Measurements from ENCODE around the gene SUSD4.

The SUSD4 gene

DNA sequence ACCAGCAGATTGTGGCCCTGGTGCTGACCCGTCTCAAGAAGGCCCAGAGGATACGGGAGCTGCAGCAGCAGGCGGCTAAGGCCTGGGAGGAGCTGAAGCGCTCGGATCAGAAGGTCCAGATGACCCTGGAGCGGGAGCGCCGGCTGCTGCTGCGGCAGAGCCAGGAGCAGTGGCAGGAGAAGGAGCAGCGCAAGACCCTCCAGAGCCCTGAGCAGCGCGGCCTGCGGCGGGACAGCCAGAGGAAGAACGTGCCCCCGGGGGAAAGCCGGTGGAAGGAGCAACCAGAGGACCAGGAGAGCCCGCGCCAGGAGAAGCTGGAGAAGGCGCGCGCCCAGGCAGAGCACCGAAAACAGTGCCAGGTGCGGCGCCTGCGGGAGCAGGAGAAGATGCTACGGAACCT lies 30.3 kb upstream of the SUSD4 start:
- no peak overlapping the region for H3K4me3 Mint-ChIP-seq
- peaks cover 6% of the 10 kb centered on the region for H3K9me3 Mint-ChIP-seq
- H3K36me3 Mint-ChIP-seq (ENCODE audit: low read depth), result no peaks in the 10 kb centered on the region
- TF ChIP-seq, protein P1, sequence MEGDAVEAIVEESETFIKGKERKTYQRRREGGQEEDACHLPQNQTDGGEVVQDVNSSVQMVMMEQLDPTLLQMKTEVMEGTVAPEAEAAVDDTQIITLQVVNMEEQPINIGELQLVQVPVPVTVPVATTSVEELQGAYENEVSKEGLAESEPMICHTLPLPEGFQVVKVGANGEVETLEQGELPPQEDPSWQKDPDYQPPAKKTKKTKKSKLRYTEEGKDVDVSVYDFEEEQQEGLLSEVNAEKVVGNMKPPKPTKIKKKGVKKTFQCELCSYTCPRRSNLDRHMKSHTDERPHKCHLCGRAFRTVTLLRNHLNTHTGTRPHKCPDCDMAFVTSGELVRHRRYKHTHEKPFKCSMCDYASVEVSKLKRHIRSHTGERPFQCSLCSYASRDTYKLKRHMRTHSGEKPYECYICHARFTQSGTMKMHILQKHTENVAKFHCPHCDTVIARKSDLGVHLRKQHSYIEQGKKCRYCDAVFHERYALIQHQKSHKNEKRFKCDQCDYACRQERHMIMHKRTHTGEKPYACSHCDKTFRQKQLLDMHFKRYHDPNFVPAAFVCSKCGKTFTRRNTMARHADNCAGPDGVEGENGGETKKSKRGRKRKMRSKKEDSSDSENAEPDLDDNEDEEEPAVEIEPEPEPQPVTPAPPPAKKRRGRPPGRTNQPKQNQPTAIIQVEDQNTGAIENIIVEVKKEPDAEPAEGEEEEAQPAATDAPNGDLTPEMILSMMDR (IDR thresholded peaks at IDR 0.05; ENCODE audit: unreplicated experiment in 3 of 3), result no peak
- H3K27me3 Mint-ChIP-seq (ENCODE audit: low read depth), result peaks cover 12% of the 10 kb centered on the region
- H3K27ac Mint-ChIP-seq, result no peak overlapping the region
- H3K4me1 Mint-ChIP-seq, result no peaks in the 10 kb centered on the region

GRCh38 chr1:223393275-223394214 lies 29.6 kb upstream of the SUSD4 start, which contains the start of gene CCDC185:
TSS of gene CCDC185 (plus strand) at chr1:223393415. CDS start at chr1:223393476, 61 bp downstream.
- H3K4me3 Mint-ChIP-seq, result no peak within 1 kb of the TSS
- H3K27ac Mint-ChIP-seq, result no peak within 1 kb of the TSS
- TF ChIP-seq, protein P1 (IDR thresholded peaks at IDR 0.05; ENCODE audit: unreplicated experiment in 3 of 3), result no peak
- H3K27me3 Mint-ChIP-seq (ENCODE audit: low read depth), result peaks cover 16% of the 10 kb centered on the region
- H3K9me3 Mint-ChIP-seq, result peaks cover 6% of the 10 kb centered on the region
- no peaks in the 10 kb centered on the region for H3K36me3 Mint-ChIP-seq (ENCODE audit: low read depth)
- no peaks in the 10 kb centered on the region for H3K4me1 Mint-ChIP-seq

DNA sequence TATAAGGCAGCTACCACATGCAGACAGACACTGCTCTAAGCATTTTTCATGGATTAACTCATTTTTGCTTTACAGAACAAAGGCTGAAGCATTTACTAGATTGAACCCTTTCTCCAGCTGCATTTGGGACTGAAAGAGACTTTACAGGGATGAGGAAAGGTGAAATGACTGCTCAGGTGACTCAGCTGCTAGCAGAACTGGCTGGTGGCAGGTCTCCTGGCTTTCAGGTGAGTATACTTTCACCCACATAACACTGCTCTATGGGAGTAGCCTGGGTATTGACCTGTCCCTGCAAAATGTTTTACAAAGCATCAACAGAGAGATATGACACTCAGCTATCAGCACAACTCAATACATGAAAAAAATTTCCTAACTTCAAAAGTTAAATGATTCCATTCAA lies 26.6 kb upstream of the SUSD4 start:
- H3K27me3 Mint-ChIP-seq (ENCODE audit: low read depth), result peaks cover 16% of the 10 kb centered on the region
- H3K9me3 Mint-ChIP-seq, result peaks cover 6% of the 10 kb centered on the region
- no peaks in the 10 kb centered on the region for H3K36me3 Mint-ChIP-seq (ENCODE audit: low read depth)
- H3K27ac Mint-ChIP-seq, result no peak overlapping the region
- H3K4me3 Mint-ChIP-seq, result no peak overlapping the region
- H3K4me1 Mint-ChIP-seq, result no peaks in the 10 kb centered on the region
- TF ChIP-seq, protein P1 (IDR thresholded peaks at IDR 0.05; ENCODE audit: unreplicated experiment in 3 of 3), result no peak

DNA sequence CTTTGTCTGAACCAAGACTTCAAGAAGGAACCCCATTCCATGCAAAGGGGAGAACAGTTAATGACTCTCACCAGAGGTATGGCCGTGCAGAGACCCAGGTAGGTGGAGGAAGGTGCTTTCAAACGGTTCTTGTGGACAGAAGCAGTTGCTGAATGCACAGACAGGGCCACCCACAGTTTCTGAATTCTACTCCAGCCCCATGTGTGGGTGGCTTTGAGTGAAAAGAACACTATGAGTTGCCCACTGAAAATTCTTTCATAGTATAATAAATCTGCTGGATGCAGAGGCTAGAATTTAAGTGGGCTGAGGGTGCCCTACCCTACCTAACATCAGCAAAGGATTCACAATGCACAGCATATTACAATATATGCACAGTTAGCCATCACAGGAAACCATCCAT lies 22.0 kb upstream of the SUSD4 start:
- no peaks in the 10 kb centered on the region for H3K9me3 Mint-ChIP-seq
- no peaks in the 10 kb centered on the region for H3K36me3 Mint-ChIP-seq (ENCODE audit: low read depth)
- TF ChIP-seq, protein P1 (IDR thresholded peaks at IDR 0.05; ENCODE audit: unreplicated experiment in 3 of 3), result no peak
- H3K4me1 Mint-ChIP-seq, result no peaks in the 10 kb centered on the region
- no peak overlapping the region for H3K4me3 Mint-ChIP-seq
- no peak overlapping the region for H3K27ac Mint-ChIP-seq
- H3K27me3 Mint-ChIP-seq (ENCODE audit: low read depth), result peaks cover 20% of the 10 kb centered on the region

DNA sequence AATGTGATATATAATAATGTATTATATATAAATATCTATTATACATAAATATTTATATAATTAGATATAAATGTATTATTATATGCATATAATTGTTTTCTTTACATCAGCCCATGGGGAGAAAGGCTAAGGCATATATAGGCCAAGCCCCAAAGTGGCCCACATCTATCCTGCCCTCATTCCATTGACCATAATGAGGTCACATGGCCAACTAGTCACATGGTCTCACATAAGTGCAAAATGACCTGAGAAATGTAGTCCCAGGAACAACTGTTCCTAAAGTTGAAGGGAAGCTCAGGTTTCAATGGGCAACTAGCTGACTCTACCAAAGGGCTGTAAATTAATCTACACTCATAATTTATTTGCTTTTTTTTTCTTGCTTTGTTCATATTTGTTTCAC lies 14.8 kb upstream of the SUSD4 start:
- Mint-ChIP-seq H3K27me3 (ENCODE audit: low read depth) (peaks cover 21% of the 10 kb centered on the region), H3K9me3 (peaks cover 14% of the 10 kb centered on the region), H3K27ac (no peak overlapping the region), H3K4me1 (no peaks in the 10 kb centered on the region), H3K36me3 (ENCODE audit: low read depth) (no peaks in the 10 kb centered on the region), H3K4me3 (no peak overlapping the region)
- TF ChIP-seq, protein P1 (IDR thresholded peaks at IDR 0.05; ENCODE audit: unreplicated experiment in 3 of 3), result no peak
